A673 (cell line): ENCODE data around the gene DPP10. TPM values are rescaled to one million over a fixed set of nuclear protein-coding genes. Genes with fewer than 3 reads are reported as not detected.

ENCODE experiments used
- BruUV-seq: library from RNA; stranded (reverse); fragments of 400-500 nt; replicated peaks from 2 replicates; lab custom pipeline; 2021; lab: Mats Ljungman, UMichigan
- CTCF ChIA-PET: fragments of 300-600 bp; sonication (Branson Sonifier 250); formaldehyde crosslinking; loops from one replicate; lab custom pipeline; 2022; ENCODE audit warnings: antibody characterized with exemption; lab: Charles Lee
- POLR2A ChIA-PET: fragments of 300-600 bp; sonication (Branson Sonifier 250); formaldehyde crosslinking; loops from one replicate; lab custom pipeline; 2022; ENCODE audit warnings: antibody characterized with exemption; ENCODE audit not compliant: low non-redundant PET; lab: Charles Lee
- DNase-seq: peaks from one replicate; pipeline ENCODE4 v3.0.0-alpha.2; 2015; ENCODE audit warnings: low spot score
- H3K27ac ChIP-seq: fragments of 200-600 bp; sonication (generic); 2 replicates; pipeline ENCODE4 v1.5.1; 2016; ENCODE audit warnings: mixed run types, low read depth, mild to moderate bottlenecking, mixed read lengths, antibody characterized with exemption, low read length; ENCODE audit not compliant: poor library complexity, severe bottlenecking
- H3K27me3 ChIP-seq: fragments of 200-600 bp; sonication (generic); replicated peaks from 2 replicates; pipeline ENCODE4 v1.6.1; 2017; ENCODE audit warnings: mixed run types, low read depth, mild to moderate bottlenecking, mixed read lengths, antibody characterized with exemption, low read length; ENCODE audit not compliant: insufficient read depth, poor library complexity
- H3K36me3 ChIP-seq: fragments of 200-600 bp; sonication (generic); 2 replicates; pipeline ENCODE4 v1.6.1; 2016; ENCODE audit warnings: mixed run types, mild to moderate bottlenecking, mixed read lengths, antibody characterized with exemption, low read length; ENCODE audit not compliant: insufficient read depth, poor library complexity, severe bottlenecking
- H3K4me1 ChIP-seq: fragments of 200-600 bp; sonication (generic); 2 replicates; pipeline ENCODE4 v1.6.1; 2017; ENCODE audit warnings: mixed run types, mild to moderate bottlenecking, mixed read lengths, antibody characterized with exemption, low read length; ENCODE audit not compliant: insufficient read depth, poor library complexity, severe bottlenecking
- H3K4me3 ChIP-seq: fragments of 200-600 bp; sonication (generic); 2 replicates; pipeline ENCODE4 v1.5.1; 2016; ENCODE audit warnings: low read depth, mixed run types, mild to moderate bottlenecking, mixed read lengths, low read length; ENCODE audit not compliant: poor library complexity, severe bottlenecking
- H3K9me3 ChIP-seq: fragments of 200-600 bp; sonication (generic); 2 replicates; pipeline ENCODE4 v1.6.1; 2016; ENCODE audit warnings: mixed run types, low read depth, mild to moderate bottlenecking, mixed read lengths, antibody characterized with exemption, low read length; ENCODE audit not compliant: poor library complexity, severe bottlenecking
- EZH2 ChIP-seq: fragments of 200-600 bp; sonication (generic); IDR thresholded peaks from 2 replicates; pipeline ENCODE4 v1.6.1; 2017; ENCODE audit warnings: borderline replicate concordance, low read depth, mild to moderate bottlenecking, mixed read lengths, antibody characterized with exemption, low read length; ENCODE audit not compliant: poor library complexity, severe bottlenecking
- intact Hi-C: fragments of 100-400 bp; cut with micrococcal nuclease; formaldehyde crosslinking; loops from one replicate; pipeline ENCODE4 v1.10.0; 2022; ENCODE audit not compliant: unreplicated experiment
- total RNA-seq: library from RNA; stranded (reverse); gene quantifications from 2 replicates; pipeline ENCODE4 v1.2.3, GENCODE V29; 2021
- TF ChIP-seq, protein P1 (sequence below): fragments of 300-800, 200-600 bp; sonication (generic); conservative IDR thresholded peaks from 2 replicates; pipeline ENCODE4 v1.5.1; 2017; ENCODE audit warnings: low read depth, mild to moderate bottlenecking, antibody characterized with exemption, low read length, moderate library complexity, mixed read lengths

The DPP10 gene
- total RNA-seq, 1 experiment from 2014 or later = not detected

- no peak for TF ChIP-seq EZH2
- TF ChIP-seq, protein P1, sequence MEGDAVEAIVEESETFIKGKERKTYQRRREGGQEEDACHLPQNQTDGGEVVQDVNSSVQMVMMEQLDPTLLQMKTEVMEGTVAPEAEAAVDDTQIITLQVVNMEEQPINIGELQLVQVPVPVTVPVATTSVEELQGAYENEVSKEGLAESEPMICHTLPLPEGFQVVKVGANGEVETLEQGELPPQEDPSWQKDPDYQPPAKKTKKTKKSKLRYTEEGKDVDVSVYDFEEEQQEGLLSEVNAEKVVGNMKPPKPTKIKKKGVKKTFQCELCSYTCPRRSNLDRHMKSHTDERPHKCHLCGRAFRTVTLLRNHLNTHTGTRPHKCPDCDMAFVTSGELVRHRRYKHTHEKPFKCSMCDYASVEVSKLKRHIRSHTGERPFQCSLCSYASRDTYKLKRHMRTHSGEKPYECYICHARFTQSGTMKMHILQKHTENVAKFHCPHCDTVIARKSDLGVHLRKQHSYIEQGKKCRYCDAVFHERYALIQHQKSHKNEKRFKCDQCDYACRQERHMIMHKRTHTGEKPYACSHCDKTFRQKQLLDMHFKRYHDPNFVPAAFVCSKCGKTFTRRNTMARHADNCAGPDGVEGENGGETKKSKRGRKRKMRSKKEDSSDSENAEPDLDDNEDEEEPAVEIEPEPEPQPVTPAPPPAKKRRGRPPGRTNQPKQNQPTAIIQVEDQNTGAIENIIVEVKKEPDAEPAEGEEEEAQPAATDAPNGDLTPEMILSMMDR = no peak
- no peak overlapping the region for H3K4me3 ChIP-seq
- BruUV-seq = no TSS peak
- H3K27ac ChIP-seq = no peak overlapping the region
- intact Hi-C loops = no loop called here
- ChIA-PET CTCF (no interaction called here), POLR2A (no interaction called here)
- no peaks in the 10 kb centered on the region for H3K36me3 ChIP-seq
- no peak for DNase-seq
- H3K27me3 ChIP-seq = no peaks in the 10 kb centered on the region
- no peaks in the 10 kb centered on the region for H3K4me1 ChIP-seq
- H3K9me3 ChIP-seq = no peaks in the 10 kb centered on the region
Measured at GRCh38 chr2:114553027-114553426, 110.6 kb downstream of the DPP10 start.

DNA sequence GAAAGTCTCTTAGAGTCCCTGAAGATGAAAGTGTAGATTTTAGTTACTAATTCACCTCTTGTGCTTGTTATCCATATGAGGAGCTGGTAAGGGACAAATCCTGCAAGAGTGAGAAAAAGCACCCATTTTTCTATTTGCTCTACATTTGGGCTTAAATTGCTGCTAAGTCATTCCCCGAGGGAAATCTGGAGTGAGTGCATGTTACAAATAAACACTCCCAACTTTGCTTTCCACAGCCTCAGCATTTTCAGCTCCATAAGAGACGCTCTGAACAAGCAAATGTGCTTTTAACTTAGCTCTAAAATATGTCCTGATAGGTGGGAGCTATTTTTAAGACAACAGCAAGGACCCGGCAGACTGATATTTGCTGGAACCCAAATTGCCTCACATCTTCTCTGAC is 126.7 kb downstream of the DPP10 start:
- CTCF ChIA-PET = no interaction called here
- no peaks in the 10 kb centered on the region for H3K4me1 ChIP-seq
- DNase-seq = no peak
- no peak for TF ChIP-seq EZH2
- TF ChIP-seq, protein P1 = no peak
- H3K27me3 ChIP-seq = no peaks in the 10 kb centered on the region
- intact Hi-C loops = no loop called here
- no peaks in the 10 kb centered on the region for H3K36me3 ChIP-seq
- H3K9me3 ChIP-seq = no peaks in the 10 kb centered on the region
- BruUV-seq = no TSS peak
- H3K27ac ChIP-seq = no peak overlapping the region
- no peak overlapping the region for H3K4me3 ChIP-seq
- POLR2A ChIA-PET = no interaction called here

GRCh38 chr2:114577657-114578056 is 135.2 kb downstream of the DPP10 start:
- TF ChIP-seq EZH2 = no peak
- TF ChIP-seq, protein P1 = no peak

More at GRCh38 chr2:114577657-114578056, 135.2 kb downstream of the DPP10 start:
- no peak for DNase-seq
- intact Hi-C loops = no loop called here
- no TSS peak for BruUV-seq
- no peak overlapping the region for H3K27ac ChIP-seq
- POLR2A ChIA-PET = no interaction called here
- H3K9me3 ChIP-seq = no peaks in the 10 kb centered on the region
- no peaks in the 10 kb centered on the region for H3K36me3 ChIP-seq
- H3K27me3 ChIP-seq = no peaks in the 10 kb centered on the region
- H3K4me1 ChIP-seq = no peaks in the 10 kb centered on the region
- CTCF ChIA-PET = no interaction called here
- H3K4me3 ChIP-seq = no peak overlapping the region
